Measurements from ENCODE around the gene C5AR1. TPM values are rescaled to one million over a fixed set of nuclear protein-coding genes. Genes with fewer than 3 reads are reported as not detected.

C5AR1 gene
- total and polyA plus RNA-seq, 2 donors from 2014 or later, result 6.5 to 26.6 TPM

Other genes starting within 250 kb of the C5AR1 start
- gene ZC3H4, start 196.1 kb upstream of the C5AR1 start, total RNA-seq, result 55.2 TPM
- 5.7 TPM for gene ZC3H4, start 196.1 kb upstream of the C5AR1 start, polyA plus RNA-seq (ENCODE audit: insufficient read depth, low read depth, low replicate concordance)
- gene SAE1, start 179.0 kb upstream of the C5AR1 start, total RNA-seq, result 49.4 TPM
- 39.5 TPM for gene SAE1, start 179.0 kb upstream of the C5AR1 start, polyA plus RNA-seq (ENCODE audit: insufficient read depth, low read depth, low replicate concordance)
- 14.2 TPM for gene BBC3, start 78.7 kb upstream of the C5AR1 start, total RNA-seq
- 3.2 TPM for gene BBC3, start 78.7 kb upstream of the C5AR1 start, polyA plus RNA-seq (ENCODE audit: insufficient read depth, low read depth, low replicate concordance)
- gene CCDC9, start 53.3 kb upstream of the C5AR1 start, total RNA-seq, result 49.0 TPM
- 14.0 TPM for gene CCDC9, start 53.3 kb upstream of the C5AR1 start, polyA plus RNA-seq (ENCODE audit: insufficient read depth, low read depth, low replicate concordance)
- 28.4 TPM for gene INAFM1, start 35.0 kb upstream of the C5AR1 start, total RNA-seq
- 17.0 TPM for gene INAFM1, start 35.0 kb upstream of the C5AR1 start, polyA plus RNA-seq (ENCODE audit: insufficient read depth, low read depth, low replicate concordance)
- 2.5 TPM for gene C5AR2, start 22.3 kb downstream of the C5AR1 start, total RNA-seq
- 3.0 TPM for gene C5AR2, start 22.3 kb downstream of the C5AR1 start, polyA plus RNA-seq (ENCODE audit: insufficient read depth, low read depth, low replicate concordance)
- 13.6 TPM for gene DHX34, start 39.5 kb downstream of the C5AR1 start, total RNA-seq
- gene DHX34, start 39.5 kb downstream of the C5AR1 start, polyA plus RNA-seq (ENCODE audit: insufficient read depth, low read depth, low replicate concordance), result 7.2 TPM
- gene MEIS3, start 109.7 kb downstream of the C5AR1 start, total RNA-seq, result 7.6 TPM
- 3.8 TPM for gene MEIS3, start 109.7 kb downstream of the C5AR1 start, polyA plus RNA-seq (ENCODE audit: insufficient read depth, low read depth, low replicate concordance)
- 0.94 TPM for gene SLC8A2, start 162.0 kb downstream of the C5AR1 start, total RNA-seq
- gene SLC8A2, start 162.0 kb downstream of the C5AR1 start, polyA plus RNA-seq (ENCODE audit: insufficient read depth, low read depth, low replicate concordance), result not detected
- gene KPTN, start 174.4 kb downstream of the C5AR1 start, total RNA-seq, result 7.4 TPM
- gene KPTN, start 174.4 kb downstream of the C5AR1 start, polyA plus RNA-seq (ENCODE audit: insufficient read depth, low read depth, low replicate concordance), result 25.5 TPM
- 136 TPM for gene NAPA, start 205.2 kb downstream of the C5AR1 start, total RNA-seq
- gene NAPA, start 205.2 kb downstream of the C5AR1 start, polyA plus RNA-seq (ENCODE audit: insufficient read depth, low read depth, low replicate concordance), result 213 TPM

Measured in kidney (tissue), 2 donors.